ENCODE data around the gene KMT5C.

KMT5C gene

DNA sequence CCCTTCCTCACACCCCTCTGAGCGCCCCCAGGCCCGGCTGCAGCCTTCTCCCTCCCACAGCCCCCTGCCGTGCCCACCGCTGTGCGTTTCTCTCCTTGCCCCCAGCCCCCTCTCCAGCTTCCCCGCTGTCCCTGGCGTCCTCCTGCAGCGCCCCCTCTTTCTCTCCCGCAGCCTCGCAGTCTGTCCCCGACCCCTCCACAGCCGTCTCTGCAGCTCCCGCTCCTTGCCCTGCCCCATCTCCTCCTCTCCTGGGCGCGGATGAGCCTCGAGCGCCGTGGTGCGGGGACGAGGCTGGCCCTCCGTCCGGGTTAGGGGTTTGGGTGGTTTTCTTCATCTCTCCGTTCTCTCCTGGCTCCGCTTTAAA is 1.1 kb downstream of the KMT5C start:
- WGBS: 5% methylated on average over 12 of the region's 24 CpGs

DNA sequence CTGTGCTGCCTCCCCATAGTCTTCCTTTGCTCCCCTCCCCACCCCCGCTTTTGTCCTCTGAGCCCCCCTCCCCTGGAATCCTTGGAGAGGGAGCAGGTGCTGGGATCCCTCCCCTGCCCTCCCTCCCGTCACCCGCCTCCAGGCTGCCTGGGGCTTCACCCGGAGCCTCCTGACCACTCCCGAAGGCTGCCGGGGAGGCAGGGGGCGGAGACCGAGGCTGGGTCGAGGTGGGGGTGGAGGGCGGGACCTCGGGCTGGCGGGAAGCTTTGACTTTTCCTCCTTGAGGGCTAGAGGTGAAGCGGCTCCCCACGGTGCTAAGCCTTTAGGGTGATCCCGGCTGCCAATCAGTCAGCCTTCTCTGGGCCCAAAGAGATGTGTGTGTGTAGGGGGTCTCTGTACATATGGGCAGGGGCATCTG is 1.5 kb downstream of the KMT5C start:
- no peak overlapping the region for H4K91ac ChIP-seq (ENCODE audit: low read length)
- H3K4me2 ChIP-seq (ENCODE audit: low read length, poor library complexity, severe bottlenecking): peak overlapping the region; percentile 98
- peaks cover 14% of the 10 kb centered on the region for H3K79me1 ChIP-seq (replicated peaks; ENCODE audit: low read length, poor library complexity, severe bottlenecking)
- no peak overlapping the region for H4K8ac ChIP-seq (ENCODE audit: low read length)
- no peak overlapping the region for H2AFZ ChIP-seq (ENCODE audit: low read depth, low read length)
- WGBS: 6% methylated on average over 13 of the region's 15 CpGs
- no peak overlapping the region for H2AK5ac ChIP-seq (ENCODE audit: low read length, severe bottlenecking)
- H3K27ac ChIP-seq (ENCODE audit: low read length, poor library complexity, severe bottlenecking): no peak overlapping the region
- peaks cover 16 to 45% of the 10 kb centered on the region in 2 experiments for H3K36me3 ChIP-seq (ENCODE audit: control insufficient read depth in 1 of 2, insufficient read depth in 2 of 2, low read depth in 1 of 2, low read length in 2 of 2)
- peak overlapping the region; percentile 93 for H3K9ac ChIP-seq (ENCODE audit: low read length)
- H3K9me3 ChIP-seq (ENCODE audit: control insufficient read depth, low read length): no peaks in the 10 kb centered on the region
- peak; percentile 65 for DNase-seq
- H3K4me1 ChIP-seq (ENCODE audit: control insufficient read depth, insufficient read depth, low read depth, low read length): peaks cover 47% of the 10 kb centered on the region
- H3K4ac ChIP-seq (ENCODE audit: low read depth in 1 of 2, low read length in 2 of 2): no peak overlapping the region
- no peak overlapping the region for H2BK15ac ChIP-seq (ENCODE audit: low read depth, poor library complexity, severe bottlenecking)
- no peak overlapping the region for H3K23ac ChIP-seq (ENCODE audit: low read length in 2 of 2)
- no peak overlapping the region for H2BK12ac ChIP-seq (ENCODE audit: low read length in 2 of 2)
- H2BK5ac ChIP-seq (ENCODE audit: low read depth, low read length, poor library complexity, severe bottlenecking): no peak overlapping the region
- H2BK120ac ChIP-seq (ENCODE audit: low read depth, low read length): no peak overlapping the region
- H3K4me3 ChIP-seq (ENCODE audit: insufficient read depth in 1 of 2, low read depth in 1 of 2, low read length in 2 of 2): peak overlapping the region in 1 of 2 experiments; percentile 93
- no peak overlapping the region for H3K14ac ChIP-seq (ENCODE audit: low read length in 2 of 2)
- H3K27me3 ChIP-seq (ENCODE audit: control insufficient read depth in 1 of 2, insufficient read depth in 1 of 2, low read length in 2 of 2): peaks cover 0 to 9% of the 10 kb centered on the region in 2 experiments
- no peak overlapping the region for H3K18ac ChIP-seq (ENCODE audit: low read depth in 1 of 2, low read length in 2 of 2)

More for the DNA sequence above, 1.1 kb downstream of the KMT5C start:
- H2BK120ac ChIP-seq (ENCODE audit: low read depth, low read length): no peak overlapping the region
- peaks cover 16 to 41% of the 10 kb centered on the region in 2 experiments for H3K36me3 ChIP-seq (ENCODE audit: control insufficient read depth in 1 of 2, insufficient read depth in 2 of 2, low read depth in 1 of 2, low read length in 2 of 2)
- peak overlapping the region; percentile 46 to 98 for H3K4ac ChIP-seq (ENCODE audit: low read depth in 1 of 2, low read length in 2 of 2)
- H3K27ac ChIP-seq (ENCODE audit: low read length, poor library complexity, severe bottlenecking): no peak overlapping the region
- H3K9ac ChIP-seq (ENCODE audit: low read length): peak overlapping the region; percentile 93
- H3K79me1 ChIP-seq (replicated peaks; ENCODE audit: low read length, poor library complexity, severe bottlenecking): peaks cover 14% of the 10 kb centered on the region
- H3K4me3 ChIP-seq (ENCODE audit: insufficient read depth in 1 of 2, low read depth in 1 of 2, low read length in 2 of 2): peak overlapping the region; percentile 69 to 93
- H3K14ac ChIP-seq (ENCODE audit: low read length in 2 of 2): peak overlapping the region in 1 of 2 experiments; percentile 75
- H3K4me1 ChIP-seq (ENCODE audit: control insufficient read depth, insufficient read depth, low read depth, low read length): peaks cover 44% of the 10 kb centered on the region
- peak overlapping the region in 1 of 2 experiments; percentile 67 for H3K23ac ChIP-seq (ENCODE audit: low read length in 2 of 2)
- H3K18ac ChIP-seq (ENCODE audit: low read depth in 1 of 2, low read length in 2 of 2): peak overlapping the region; percentile 3 to 91
- DNase-seq: peak; percentile 27
- no peak overlapping the region for H2AK5ac ChIP-seq (ENCODE audit: low read length, severe bottlenecking)
- H4K8ac ChIP-seq (ENCODE audit: low read length): no peak overlapping the region
- H3K27me3 ChIP-seq (ENCODE audit: control insufficient read depth in 1 of 2, insufficient read depth in 1 of 2, low read length in 2 of 2): peaks cover 0 to 9% of the 10 kb centered on the region in 2 experiments
- no peaks in the 10 kb centered on the region for H3K9me3 ChIP-seq (ENCODE audit: control insufficient read depth, low read length)
- H3K4me2 ChIP-seq (ENCODE audit: low read length, poor library complexity, severe bottlenecking): peak overlapping the region; percentile 98
- no peak overlapping the region for H2BK5ac ChIP-seq (ENCODE audit: low read depth, low read length, poor library complexity, severe bottlenecking)
- no peak overlapping the region for H2BK12ac ChIP-seq (ENCODE audit: low read length in 2 of 2)
- no peak overlapping the region for H2AFZ ChIP-seq (ENCODE audit: low read depth, low read length)
- H2BK15ac ChIP-seq (ENCODE audit: low read depth, poor library complexity, severe bottlenecking): peak overlapping the region; percentile 64
- peak overlapping the region; percentile 45 for H4K91ac ChIP-seq (ENCODE audit: low read length)

DNA sequence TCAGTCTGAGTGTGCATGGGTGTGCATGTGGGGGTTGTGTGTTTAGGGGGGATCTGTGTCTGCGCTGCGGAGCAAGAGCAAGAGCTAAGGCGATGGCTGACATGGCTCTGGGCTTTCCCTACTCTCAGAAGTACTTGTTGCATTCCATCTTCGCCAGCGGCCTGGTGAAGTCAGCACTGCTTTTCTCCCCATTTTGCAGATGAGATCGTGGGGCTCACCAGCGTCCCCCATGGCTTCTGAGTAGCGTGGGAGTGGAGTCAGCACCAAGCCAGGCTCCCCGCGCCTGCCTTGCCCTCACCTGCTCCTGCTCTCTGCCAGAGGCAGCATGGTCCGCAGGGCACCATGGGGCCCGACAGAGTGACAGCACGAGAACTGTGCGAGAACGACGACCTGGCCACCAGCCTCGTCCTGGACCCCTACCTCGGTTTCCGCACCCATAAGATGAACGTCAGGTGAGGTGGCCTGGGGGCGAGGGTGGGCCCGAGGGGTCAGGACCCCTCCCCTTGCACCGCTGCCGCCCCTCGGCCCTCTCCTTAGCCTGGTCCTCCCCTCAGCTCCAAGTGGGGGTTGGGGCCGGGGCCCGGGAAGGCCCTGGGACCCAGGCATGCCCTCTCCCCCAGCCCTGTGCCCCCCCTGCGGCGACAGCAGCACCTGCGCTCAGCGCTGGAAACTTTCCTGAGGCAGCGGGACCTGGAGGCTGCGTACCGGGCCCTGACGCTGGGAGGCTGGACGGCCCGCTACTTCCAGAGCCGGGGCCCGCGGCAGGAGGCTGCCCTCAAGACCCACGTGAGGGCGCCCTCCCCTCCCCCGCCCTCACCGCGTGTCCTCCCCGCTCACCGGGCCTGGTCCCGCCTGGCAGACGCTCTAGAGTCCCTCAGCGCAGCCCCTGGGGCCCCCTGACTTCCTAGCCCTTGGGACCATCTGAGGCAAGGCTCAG is 2.2 kb downstream of the KMT5C start:
- Histone ChIP-seq H2AFZ (ENCODE audit: low read depth, low read length) (no peak overlapping the region), H3K4me2 (ENCODE audit: low read length, poor library complexity, severe bottlenecking) (peak overlapping the region; percentile 36), H4K91ac (ENCODE audit: low read length) (peak overlapping the region; percentile 58), H3K9me3 (ENCODE audit: control insufficient read depth, low read length) (no peaks in the 10 kb centered on the region), H3K4me1 (ENCODE audit: control insufficient read depth, insufficient read depth, low read depth, low read length) (peaks cover 47% of the 10 kb centered on the region), H3K4ac (ENCODE audit: low read depth in 1 of 2, low read length in 2 of 2) (no peak overlapping the region), H3K14ac (ENCODE audit: low read length in 2 of 2) (no peak overlapping the region), H2BK15ac (ENCODE audit: low read depth, poor library complexity, severe bottlenecking) (peak overlapping the region; percentile 41), H2BK5ac (ENCODE audit: low read depth, low read length, poor library complexity, severe bottlenecking) (no peak overlapping the region), H3K18ac (ENCODE audit: low read depth in 1 of 2, low read length in 2 of 2) (no peak overlapping the region), H3K36me3 (ENCODE audit: control insufficient read depth in 1 of 2, insufficient read depth in 2 of 2, low read depth in 1 of 2, low read length in 2 of 2) (peaks cover 16 to 52% of the 10 kb centered on the region in 2 experiments), H3K79me1 (replicated peaks; ENCODE audit: low read length, poor library complexity, severe bottlenecking) (peaks cover 14% of the 10 kb centered on the region), H3K4me3 (ENCODE audit: insufficient read depth in 1 of 2, low read depth in 1 of 2, low read length in 2 of 2) (peak overlapping the region in 1 of 2 experiments; percentile 68), H3K27ac (ENCODE audit: low read length, poor library complexity, severe bottlenecking) (no peak overlapping the region), H2BK120ac (ENCODE audit: low read depth, low read length) (no peak overlapping the region), H3K23ac (ENCODE audit: low read length in 2 of 2) (no peak overlapping the region), H4K8ac (ENCODE audit: low read length) (no peak overlapping the region), H3K9ac (ENCODE audit: low read length) (no peak overlapping the region), H3K27me3 (ENCODE audit: control insufficient read depth in 1 of 2, insufficient read depth in 1 of 2, low read length in 2 of 2) (peaks cover 0 to 5% of the 10 kb centered on the region in 2 experiments), H2AK5ac (ENCODE audit: low read length, severe bottlenecking) (no peak overlapping the region), H2BK12ac (ENCODE audit: low read length in 2 of 2) (no peak overlapping the region)
- WGBS: 92% methylated on average over 48 of the region's 50 CpGs
- DNase-seq: peak; percentile 30

DNA sequence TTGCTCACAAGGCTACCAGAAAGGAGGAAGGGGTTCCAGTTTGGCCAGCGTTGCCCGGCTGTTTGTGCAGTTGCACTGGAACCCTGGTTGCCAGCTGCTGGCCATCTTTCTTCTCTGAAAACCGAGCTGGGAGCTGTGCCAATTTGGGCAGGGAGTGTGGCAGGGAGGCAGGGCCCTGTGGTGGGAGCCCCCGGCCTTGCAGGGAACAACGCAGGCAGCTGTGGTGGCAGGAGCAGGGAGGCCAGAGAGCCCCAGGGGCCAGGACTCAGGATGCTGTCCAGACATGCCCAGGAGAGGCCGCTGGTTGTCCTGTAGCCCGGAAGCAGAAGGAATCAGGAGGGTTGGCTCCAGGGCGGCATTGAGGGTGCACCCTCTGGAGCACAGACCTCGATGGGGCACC is 4.8 kb downstream of the KMT5C start:
- no peak for DNase-seq
- H3K9me3 ChIP-seq (ENCODE audit: control insufficient read depth, low read length): no peaks in the 10 kb centered on the region
- no peak overlapping the region for H3K4ac ChIP-seq (ENCODE audit: low read depth in 1 of 2, low read length in 2 of 2)
- H2BK120ac ChIP-seq (ENCODE audit: low read depth, low read length): no peak overlapping the region
- no peak overlapping the region for H2BK15ac ChIP-seq (ENCODE audit: low read depth, poor library complexity, severe bottlenecking)
- H3K9ac ChIP-seq (ENCODE audit: low read length): no peak overlapping the region
- H2BK5ac ChIP-seq (ENCODE audit: low read depth, low read length, poor library complexity, severe bottlenecking): no peak overlapping the region
- peak overlapping the region; percentile 35 for H4K8ac ChIP-seq (ENCODE audit: low read length)
- H3K4me1 ChIP-seq (ENCODE audit: control insufficient read depth, insufficient read depth, low read depth, low read length): peaks cover 48% of the 10 kb centered on the region
- no peaks in the 10 kb centered on the region for H3K27me3 ChIP-seq (ENCODE audit: control insufficient read depth in 1 of 2, insufficient read depth in 1 of 2, low read length in 2 of 2)
- H3K4me3 ChIP-seq (ENCODE audit: insufficient read depth in 1 of 2, low read depth in 1 of 2, low read length in 2 of 2): no peak overlapping the region
- no peak overlapping the region for H2BK12ac ChIP-seq (ENCODE audit: low read length in 2 of 2)
- no peak overlapping the region for H3K4me2 ChIP-seq (ENCODE audit: low read length, poor library complexity, severe bottlenecking)
- peaks cover 14% of the 10 kb centered on the region for H3K79me1 ChIP-seq (replicated peaks; ENCODE audit: low read length, poor library complexity, severe bottlenecking)
- no peak overlapping the region for H4K91ac ChIP-seq (ENCODE audit: low read length)
- no peak overlapping the region for H2AK5ac ChIP-seq (ENCODE audit: low read length, severe bottlenecking)
- peaks cover 16 to 66% of the 10 kb centered on the region in 2 experiments for H3K36me3 ChIP-seq (ENCODE audit: control insufficient read depth in 1 of 2, insufficient read depth in 2 of 2, low read depth in 1 of 2, low read length in 2 of 2)
- no peak overlapping the region for H2AFZ ChIP-seq (ENCODE audit: low read depth, low read length)
- WGBS: 92% methylated on average over 9 of the region's 9 CpGs
- H3K23ac ChIP-seq (ENCODE audit: low read length in 2 of 2): no peak overlapping the region
- no peak overlapping the region for H3K27ac ChIP-seq (ENCODE audit: low read length, poor library complexity, severe bottlenecking)
- no peak overlapping the region for H3K18ac ChIP-seq (ENCODE audit: low read depth in 1 of 2, low read length in 2 of 2)
- H3K14ac ChIP-seq (ENCODE audit: low read length in 2 of 2): no peak overlapping the region

Measured in mesenchymal stem cell (in vitro differentiated cells and primary cell).